Hematopoietic multipotent progenitor cell treated with erythropoietin and hydrocortisone succinate and interleukin-3 and kit ligand, for 17 days (in vitro differentiated cells): Measurements from ENCODE around the gene MORC1.

ENCODE experiments used
- DNase-seq: peaks from one replicate; pipeline ENCODE4 v3.0.0-alpha.2; 2015; ENCODE audit warnings: low spot score

The MORC1 gene

DNA sequence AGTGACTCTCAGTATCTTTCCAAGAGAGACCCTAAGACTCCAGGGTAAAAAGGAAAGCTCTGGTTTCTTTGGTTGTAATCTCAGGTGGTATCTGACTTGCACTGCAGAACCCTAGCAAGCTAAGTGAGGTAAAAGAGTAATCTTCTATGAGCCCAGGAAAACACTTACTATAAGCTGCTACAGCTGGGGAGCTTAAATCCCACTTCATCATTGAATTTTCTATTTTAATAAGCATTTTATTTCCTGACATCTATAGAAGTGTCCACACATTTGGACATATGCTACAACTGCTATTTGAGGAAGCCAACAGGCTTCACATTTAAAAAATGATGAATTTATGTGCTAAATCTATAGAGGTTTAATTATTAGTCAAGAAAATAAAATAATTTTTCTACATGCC is 91.1 kb downstream of the MORC1 start:
- no peak for DNase-seq

DNA sequence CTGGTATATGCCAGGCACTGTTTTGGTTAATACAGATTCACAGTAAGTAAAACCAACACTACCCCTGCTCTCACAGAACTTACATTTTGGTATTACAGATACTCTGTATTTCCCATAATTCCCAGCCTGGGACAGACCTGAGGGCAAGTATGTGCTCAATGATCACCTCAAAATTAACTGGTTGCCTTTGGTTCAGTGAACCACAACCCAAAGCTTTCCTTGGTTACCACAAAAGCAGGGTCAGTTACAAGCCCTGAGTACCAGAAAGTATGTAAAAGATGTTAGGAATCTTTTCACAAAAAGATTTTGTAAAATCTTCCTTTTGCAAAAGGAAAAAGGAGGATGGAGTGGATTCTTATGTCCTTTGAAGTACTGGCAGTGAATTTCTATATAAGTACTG is 92.0 kb downstream of the MORC1 start:
- no peak for DNase-seq

GRCh38 chr3:109023656-109024254 is 94.2 kb downstream of the MORC1 start:
- DNase-seq, result peak; percentile 36

DNA sequence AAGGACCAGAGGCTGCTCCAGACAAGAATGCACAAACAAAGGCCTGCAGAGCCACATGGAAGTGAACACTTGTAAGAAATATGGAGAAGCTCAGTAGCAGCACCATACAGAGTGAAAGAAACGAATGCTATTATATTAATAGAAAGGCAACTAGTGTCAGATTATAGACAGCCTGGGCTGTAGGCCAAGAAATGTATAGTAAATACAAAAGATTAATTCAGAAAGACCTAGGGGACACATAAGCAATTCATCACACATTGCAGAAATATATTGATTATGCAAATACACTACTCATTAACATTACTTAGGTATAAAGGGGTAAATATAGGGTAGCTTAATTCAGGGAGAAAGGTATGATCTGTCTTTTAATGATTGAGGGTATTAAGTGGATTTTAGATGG is 94.8 kb downstream of the MORC1 start:
- no peak for DNase-seq

DNA sequence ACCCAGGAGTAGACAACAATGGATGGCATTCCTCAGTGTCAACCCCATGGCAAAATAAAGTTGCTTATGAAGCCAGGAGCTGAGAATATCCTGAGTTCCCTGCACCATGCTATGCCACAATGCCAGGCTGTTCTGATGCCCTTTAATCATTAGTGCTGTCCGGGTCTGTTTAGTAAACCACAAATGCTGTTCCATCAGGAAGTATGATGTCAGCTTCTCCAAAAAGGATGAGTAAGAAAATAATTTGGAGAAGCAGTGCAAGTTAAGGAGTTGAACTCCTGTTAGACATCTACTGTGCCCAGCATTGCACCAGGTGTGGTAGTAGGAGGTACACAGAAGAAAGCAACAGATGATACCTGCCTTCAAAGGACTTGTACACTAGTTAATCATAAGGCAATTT is 96.4 kb downstream of the MORC1 start:
- no peak for DNase-seq

DNA sequence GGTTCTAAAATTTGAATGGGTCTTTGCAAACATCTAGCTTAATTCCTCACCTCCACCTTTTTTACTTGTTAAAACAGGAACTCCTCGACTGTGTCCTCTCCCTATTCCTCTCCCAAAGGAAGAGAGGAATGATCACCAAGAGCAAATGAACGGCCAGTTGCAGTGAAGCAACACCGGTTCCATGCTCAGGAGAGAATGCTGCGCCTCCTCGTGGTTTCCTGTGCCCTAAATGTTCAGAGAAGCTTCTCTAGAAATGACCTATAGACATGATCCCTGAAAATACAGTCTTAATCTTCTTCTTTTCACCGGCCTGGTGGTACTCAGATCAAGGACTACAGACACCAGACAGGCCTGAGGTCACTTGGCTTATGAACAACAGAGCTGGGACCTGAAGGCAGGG is 99.1 kb downstream of the MORC1 start:
- DNase-seq, result no peak

DNA sequence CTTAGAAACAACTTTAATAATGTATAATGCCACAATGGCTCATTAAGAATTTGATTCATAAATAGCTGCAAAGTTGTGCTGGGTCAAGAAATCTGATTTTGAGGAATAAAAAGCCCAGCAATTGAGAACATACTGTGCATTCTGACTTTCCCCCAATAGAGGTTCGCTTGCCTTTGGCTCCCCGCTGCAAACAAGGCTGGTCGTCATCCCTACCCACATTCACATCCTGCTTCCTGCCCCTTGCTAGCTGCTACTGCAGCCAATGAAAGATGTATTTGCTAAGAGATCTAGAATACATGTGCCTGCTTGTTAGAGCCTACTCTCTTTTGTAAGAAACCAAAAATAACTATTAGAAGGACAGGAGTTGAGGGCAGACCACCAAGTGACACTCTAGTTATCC is 112.5 kb downstream of the MORC1 start:
- no peak for DNase-seq

- no peak for DNase-seq
These were observed 119.5 kb downstream of the MORC1 start for GRCh38 chr3:108998436-108998835.

DNA sequence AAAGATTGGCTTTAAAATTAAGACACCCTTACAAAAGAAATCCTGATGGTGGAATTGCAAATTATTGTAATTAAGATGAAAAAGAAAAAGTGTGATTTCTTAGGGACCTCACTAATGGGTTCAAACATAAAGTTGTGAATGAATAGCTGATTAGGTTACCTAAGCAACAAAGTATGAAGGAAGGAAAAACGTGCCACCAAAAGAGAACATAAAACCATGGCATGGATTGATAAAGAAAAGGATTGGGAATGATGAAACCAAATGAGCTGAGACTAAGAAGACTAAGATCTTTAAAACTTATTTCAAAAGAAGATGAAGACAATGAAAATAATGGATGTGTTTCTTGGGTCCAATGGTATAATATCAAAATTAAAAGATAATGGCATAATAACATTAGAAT is 132.1 kb downstream of the MORC1 start:
- no peak for DNase-seq

- DNase-seq, result no peak
These were observed 134.9 kb downstream of the MORC1 start for GRCh38 chr3:108983051-108983450.

- no peak for DNase-seq
These were observed 141.9 kb downstream of the MORC1 start for GRCh38 chr3:108976058-108976457.

GRCh38 chr3:108973019-108973418 is 144.9 kb downstream of the MORC1 start:
- no peak for DNase-seq

DNA sequence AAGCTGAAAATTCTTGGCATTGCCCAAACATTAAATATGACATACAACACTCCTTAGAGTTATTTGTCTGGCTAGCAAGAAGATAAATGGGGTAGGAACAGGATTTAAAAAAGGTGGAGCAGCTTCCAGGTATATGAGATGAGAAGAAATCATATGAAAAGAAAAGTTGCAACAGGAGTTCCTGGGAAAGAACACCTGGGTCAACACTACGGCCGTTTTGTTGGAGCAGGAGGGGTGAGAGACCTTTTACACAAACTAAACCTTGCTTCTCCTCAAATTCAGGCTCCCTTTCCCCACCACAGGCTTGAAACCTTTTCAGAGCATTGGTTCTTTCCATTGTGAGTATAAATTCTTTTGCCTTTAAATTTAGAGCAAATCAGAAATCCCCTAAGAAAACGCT is 145.5 kb downstream of the MORC1 start:
- no peak for DNase-seq

DNA sequence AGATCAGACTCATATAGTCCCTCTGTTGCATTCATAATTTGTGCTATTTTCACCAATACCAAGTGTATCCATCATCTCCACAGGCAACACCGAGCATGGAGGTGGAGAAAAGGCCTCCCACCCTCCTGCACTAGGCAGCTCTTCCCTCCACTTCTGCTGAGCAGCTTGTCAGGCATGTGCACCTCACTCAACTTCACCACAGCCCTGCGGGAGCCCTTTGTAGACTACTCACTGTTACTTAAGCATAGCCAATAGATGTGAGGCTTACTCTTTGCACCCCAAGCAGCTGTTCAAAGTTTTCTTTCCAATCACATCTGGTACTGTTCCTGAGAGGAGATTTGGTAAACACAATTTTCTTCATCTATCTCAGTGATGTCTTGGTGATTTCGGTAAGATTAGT is 147.4 kb downstream of the MORC1 start:
- no peak for DNase-seq

GRCh38 chr3:108966773-108967172 is 151.2 kb downstream of the MORC1 start:
- no peak for DNase-seq

DNA sequence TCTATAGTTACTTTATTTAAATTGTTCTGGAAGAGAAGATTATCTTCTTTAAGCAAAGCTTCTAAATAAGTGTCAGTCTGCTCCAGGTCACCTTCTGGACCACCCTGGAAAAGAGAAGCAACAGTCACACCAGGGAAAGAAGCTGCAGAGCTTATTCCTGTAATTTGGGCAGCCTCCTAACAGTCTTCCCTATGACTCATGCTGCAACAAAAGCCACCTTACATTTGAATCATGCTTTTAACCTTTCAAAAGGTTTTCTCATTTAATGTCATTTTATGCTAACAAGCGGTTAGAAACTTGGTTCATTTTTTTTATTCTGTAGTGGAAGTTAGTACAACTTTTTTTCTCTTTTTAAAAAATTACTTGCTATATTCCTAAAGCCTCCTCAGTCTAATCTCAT is 158.9 kb downstream of the MORC1 start:
- DNase-seq, result no peak

GRCh38 chr3:108953700-108954099 is 164.2 kb downstream of the MORC1 start, which contains the start of gene GUCA1C:
GUCA1C (minus strand) TSS chr3:108953879; CDS start chr3:108953762, 117 bp downstream.
- DNase-seq, result no peak

- no peak for DNase-seq
These were observed 164.7 kb downstream of the MORC1 start for GRCh38 chr3:108953210-108953609.

GRCh38 chr3:108951820-108952501 is 166.0 kb downstream of the MORC1 start:
- DNase-seq, result no peak

GRCh38 chr3:108947855-108948254 is 170.1 kb downstream of the MORC1 start:
- no peak for DNase-seq

DNA sequence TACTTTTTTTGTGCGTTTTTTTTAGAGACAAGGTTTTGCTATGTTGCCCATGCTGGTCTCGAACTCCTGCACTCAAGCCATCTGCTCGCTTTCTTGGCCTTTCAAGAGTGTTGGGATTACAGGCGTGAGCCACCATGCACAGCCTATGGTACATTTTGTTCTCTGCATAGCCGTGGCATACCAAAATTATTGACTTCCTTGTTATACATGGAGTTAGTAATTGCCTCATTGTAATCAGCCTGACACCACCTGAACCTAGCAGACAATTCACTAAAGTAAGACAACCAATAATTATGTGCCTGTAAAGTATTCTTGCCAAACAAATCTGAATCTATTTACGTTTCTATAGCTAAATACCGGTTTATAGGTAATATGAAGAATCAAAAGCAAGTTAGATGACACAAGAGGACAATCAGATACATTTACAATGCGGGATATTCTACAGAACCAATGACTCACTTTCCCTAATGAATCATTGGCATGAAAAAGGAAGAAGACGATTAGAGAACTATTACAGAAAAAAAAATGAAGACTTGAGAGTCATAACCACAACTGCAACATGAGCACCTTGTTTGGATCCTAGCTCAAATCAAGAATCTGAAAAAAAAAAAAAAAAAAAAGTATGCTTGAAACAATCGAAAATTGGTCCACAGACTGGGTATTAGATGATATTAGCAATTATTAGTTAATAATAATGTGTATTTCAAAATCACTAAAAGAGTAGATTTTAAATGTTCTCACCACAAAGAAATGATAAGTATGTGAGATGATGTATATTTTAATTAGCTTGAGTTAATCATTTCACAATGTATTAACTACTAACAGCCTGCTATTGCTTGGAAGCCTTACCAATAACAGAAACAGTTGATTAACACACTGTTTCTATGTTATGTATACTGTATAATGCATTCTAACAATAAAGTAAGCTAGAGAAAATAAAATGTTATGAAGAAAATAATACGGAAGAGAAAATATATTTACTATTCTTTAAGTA is 171.3 kb downstream of the MORC1 start:
- no peak for DNase-seq

DNA sequence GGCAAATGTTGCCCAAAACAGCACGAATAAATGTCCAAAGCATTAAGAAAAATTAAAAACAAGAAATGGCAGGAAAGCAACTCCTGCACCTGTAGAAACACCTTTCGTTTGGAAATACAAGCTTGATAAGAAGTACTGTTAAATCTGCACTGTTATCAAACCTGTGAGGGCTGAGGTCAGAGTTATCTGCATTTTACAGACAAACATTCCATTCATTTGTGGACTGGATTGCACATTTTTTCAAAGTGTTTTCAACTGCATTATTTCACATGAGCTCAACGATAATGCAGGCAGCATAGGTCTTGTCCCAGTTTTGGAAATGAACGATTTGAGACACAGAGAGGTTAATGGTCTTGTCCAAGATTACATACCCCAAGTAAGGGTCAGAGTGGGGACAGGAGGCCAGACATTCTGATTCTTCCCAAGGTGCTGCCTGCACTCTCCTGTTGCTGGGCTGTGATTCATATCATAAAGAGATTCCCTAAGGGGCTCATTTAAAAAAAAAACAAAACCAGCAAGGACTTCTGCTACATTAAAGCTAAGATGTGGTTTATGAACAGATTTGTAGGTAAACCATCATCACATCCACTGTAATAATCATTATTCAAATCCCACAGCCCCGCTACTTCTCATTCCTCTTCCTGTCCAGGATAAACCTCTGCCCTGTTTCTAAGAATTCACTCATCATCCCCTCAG is 177.2 kb downstream of the MORC1 start:
- no peak for DNase-seq
